Kidney (tissue), 14 donors: ENCODE results near the gene MAPK6. TPM values are rescaled to one million over a fixed set of nuclear protein-coding genes. Genes with fewer than 3 reads are reported as not detected.
"Not testable (repeated sequence)": the region's sequence is repeated elsewhere in the genome, so short reads cannot be mapped to it uniquely, and the experiment has no call there.

ENCODE experiments used
- DNase-seq, 5 donors: peaks; one replicate each; pipeline ENCODE4 v3.0.0-alpha.2; 2013 to 2020
- FAIRE-seq: peaks from 2 replicates; lab custom pipeline; 2012; peaks lifted over from hg19 to GRCh38; lab: Jason Lieb, UNC
- H3K27ac ChIP-seq, 2 donors: one replicate each; pipeline ENCODE4 v1.7.0; 2013; ENCODE audit warnings: low read depth in 2 of 2, low read length in 2 of 2, inconsistent platforms in 1 of 2
- H3K27me3 ChIP-seq: one replicate; pipeline ENCODE4 v1.7.1; 2013; ENCODE audit warnings: low read length, inconsistent platforms; ENCODE audit not compliant: control insufficient read depth, insufficient read depth
- H3K36me3 ChIP-seq, 3 donors: one replicate each; pipeline versions ENCODE4 v1.7.0 to v1.7.1; 2013; ENCODE audit warnings: low read length in 3 of 3, control low read depth in 1 of 3, inconsistent platforms in 1 of 3; ENCODE audit not compliant: insufficient read depth in 3 of 3, control insufficient read depth in 2 of 3
- H3K4me1 ChIP-seq, 3 donors: one replicate each; pipeline versions ENCODE4 v1.7.0 to v1.7.1; 2013; ENCODE audit warnings: low read length in 3 of 3, inconsistent platforms in 1 of 3, low read depth in 1 of 3; ENCODE audit not compliant: control insufficient read depth in 2 of 3, insufficient read depth in 2 of 3
- H3K4me3 ChIP-seq, 3 donors: one replicate each; pipeline versions ENCODE4 v1.7.0 to v1.8.1; 2013; ENCODE audit warnings: low read length in 3 of 3, control low read depth in 1 of 3, inconsistent platforms in 1 of 3
- H3K9ac ChIP-seq, 3 donors: one replicate each; pipeline versions ENCODE4 v1.7.0 to v1.7.1; 2013; ENCODE audit warnings: low read length in 3 of 3, control low read depth in 1 of 3, inconsistent platforms in 1 of 3
- H3K9me3 ChIP-seq, 3 donors: one replicate each; pipeline versions ENCODE4 v1.7.0 to v1.7.1; 2013; ENCODE audit warnings: low read length in 3 of 3, control low read depth in 1 of 3, inconsistent platforms in 1 of 3; ENCODE audit not compliant: control insufficient read depth in 2 of 3, insufficient read depth in 1 of 3
- CTCF ChIP-seq: IDR thresholded peaks from 3 replicates; pipeline ENCODE4 v1.5.1; 2012; ENCODE audit warnings: mild to moderate bottlenecking, moderate library complexity, borderline replicate concordance; ENCODE audit not compliant: insufficient read depth; ENCODE audit errors: extremely low read depth
- intact Hi-C: fragments of 100-400 bp; cut with DNase I; formaldehyde crosslinking; loops from one replicate; pipeline ENCODE4 v1.11.1; 2022
- polyA plus RNA-seq: library from polyadenylated mRNA; stranded (reverse); fragments of 350-450 nt; fragmentation: Illumina TruSeq; extraction: RNeasy Lipid Tissue Mini Kit (QIAGEN cat#74804); gene quantifications from one replicate; pipeline ENCODE4 v1.2.3, GENCODE V29; 2014; ENCODE audit warnings: low read depth, low replicate concordance; ENCODE audit not compliant: insufficient read depth
- total RNA-seq: library from RNA; stranded (reverse); fragmentation: NEBNext Ultra II Directional; extraction: Animal tissue kit (Norgen Biotek cat#: 25700); gene quantifications from one replicate; pipeline ENCODE4 v1.2.1, GENCODE V29; 2021
- donor health status: control.
- donor health status: control.
- donor health status: control.
- donor health status: control.
- donor health status: control.
- donor health status: DM: yes; HTN: yes; CAD: no.
- donor health status: Normal renal cell carcinoma (clear cell type).

Gene MAPK6
- total and polyA plus RNA-seq, 2 donors from 2014 or later = 6.5 to 22.9 TPM

GRCh38 chr15:52095597-52096262, 76.7 kb downstream of the MAPK6 start:
- DNase-seq (no peak), FAIRE-seq (no peak)
- Histone ChIP-seq H3K4me1 (peaks cover 0 to 14% (median 7%) of the 10 kb centered on the region in 3 donors), H3K9me3 (no peaks in the 10 kb centered on the region), H3K27ac (no peak overlapping the region), H3K36me3 (no peaks in the 10 kb centered on the region), H3K4me3 (no peak overlapping the region), H3K9ac (no peak overlapping the region), H3K27me3 (no peaks in the 10 kb centered on the region)
- no peak for TF ChIP-seq CTCF
- intact Hi-C loops = no loop called here

GRCh38 chr15:52096536-52096935, 77.5 kb downstream of the MAPK6 start:
- peaks cover 0 to 17% (median 7%) of the 10 kb centered on the region in 3 donors for H3K4me1 ChIP-seq
- intact Hi-C loops, H3K4me3 ChIP-seq, FAIRE-seq, H3K27me3 ChIP-seq, H3K9ac ChIP-seq, DNase-seq, H3K36me3 ChIP-seq, H3K27ac ChIP-seq, H3K9me3 ChIP-seq: not testable (repeated sequence)

- Histone ChIP-seq H3K9ac (no peak overlapping the region), H3K36me3 (no peaks in the 10 kb centered on the region), H3K4me1 (peaks cover 0 to 17% (median 7%) of the 10 kb centered on the region in 3 donors), H3K27ac (no peak overlapping the region), H3K9me3 (no peaks in the 10 kb centered on the region), H3K4me3 (no peak overlapping the region), H3K27me3 (no peaks in the 10 kb centered on the region)
- TF ChIP-seq CTCF = no peak
- FAIRE-seq (no peak), DNase-seq (no peak)
- intact Hi-C loops = no loop called here
These were observed 78.2 kb downstream of the MAPK6 start for GRCh38 chr15:52097180-52097579.

- H3K4me1 ChIP-seq = peaks cover 0 to 17% (median 7%) of the 10 kb centered on the region in 3 donors
- intact Hi-C loops = no loop called here
These were observed 79.3 kb downstream of the MAPK6 start for GRCh38 chr15:52098323-52098722.

More at GRCh38 chr15:52098323-52098722, 79.3 kb downstream of the MAPK6 start:
- Histone ChIP-seq H3K9ac (no peak overlapping the region), H3K27ac (no peak overlapping the region), H3K36me3 (no peaks in the 10 kb centered on the region), H3K9me3 (no peaks in the 10 kb centered on the region), H3K4me3 (no peak overlapping the region), H3K27me3 (no peaks in the 10 kb centered on the region)
- FAIRE-seq = no peak
- DNase-seq = peak in 1 of 5 donors; percentile 52
- TF ChIP-seq CTCF = no peak
